ENCODE measurements around the gene KLC3. TPM values are rescaled to one million over a fixed set of nuclear protein-coding genes. Genes with fewer than 3 reads are reported as not detected.

Gene KLC3
- total and polyA plus RNA-seq, 11 donors = 0.12 to 0.69 (median 0.32) TPM; not detected in 6

- peaks cover 0 to 27% (median 14%) of the 10 kb centered on the region in 9 donors for H3K27me3 ChIP-seq
- H3K4me1 ChIP-seq = peaks cover 0 to 40% (median 10%) of the 10 kb centered on the region in 12 donors
- DNase-seq (peak in 1 of 5 donors; percentile 41), ATAC-seq (peak in 2 of 4 donors; percentile 0 to 10)
- peak overlapping the region; percentile 50 to 81 (median 59) for H3K4me3 ChIP-seq
- intact Hi-C loops (cut with DNase I) = loop anchor here in 1 of 10 donors (5.0 kb wide), 1 partner anchor 70 kb away; the partner anchor contains the start of gene MARK4
- peaks cover 0 to 22% (median 10%) of the 10 kb centered on the region in 9 donors for H3K36me3 ChIP-seq
- 25 to 33% (median 30%) methylated on average over 8 to 11 of the region's 11 CpGs for WGBS, 4 donors
- TF ChIP-seq CTCF (IDR thresholded peaks at IDR 0.05) (no peak), POLR2A (IDR thresholded peaks at IDR 0.05) (no peak)
- H3K27ac ChIP-seq = peak overlapping the region; percentile 81 to 100 (median 96)
- no peaks in the 10 kb centered on the region for H3K9me3 ChIP-seq
These were observed 18.2 kb upstream of the KLC3 start for GRCh38 chr19:45322311-45322710.

GRCh38 chr19:45322744-45323281, 17.7 kb upstream of the KLC3 start, which contains the start of gene CKM:
Gene CKM (minus strand): TSS chr19:45322875. CDS start chr19:45319713, 3,162 bp downstream.
- 4 to 21% (median 18%) methylated on average over 3 to 15 of the region's 15 CpGs for WGBS, 4 donors
- Histone ChIP-seq H3K4me1 (peaks cover 0 to 35% (median 10%) of the 10 kb centered on the region in 12 donors), H3K9me3 (no peaks in the 10 kb centered on the region), H3K36me3 (peaks cover 0 to 17% (median 10%) of the 10 kb centered on the region in 9 donors), H3K4me3 (peak within 1 kb of the TSS; percentile 50 to 81 (median 59)), H3K27ac (peak within 1 kb of the TSS; percentile 81 to 100 (median 96)), H3K27me3 (peaks cover 0 to 27% (median 14%) of the 10 kb centered on the region in 9 donors)
- DNase-seq (peak; percentile 82 to 94 (median 85)), ATAC-seq (peak; percentile 78 to 86 (median 83))
- intact Hi-C loops (cut with DNase I) = loop anchor here in 1 of 10 donors (5.0 kb wide), 1 partner anchor 71 kb away; the partner anchor contains the start of gene MARK4
- TF ChIP-seq CTCF (IDR thresholded peaks at IDR 0.05) (no peak), POLR2A (IDR thresholded peaks at IDR 0.05) (peak in 1 of 2 donors; percentile 73)

- Histone ChIP-seq H3K9me3 (no peaks in the 10 kb centered on the region), H3K27me3 (peaks cover 0 to 27% (median 14%) of the 10 kb centered on the region in 9 donors), H3K36me3 (peaks cover 0 to 8% (median 3%) of the 10 kb centered on the region in 9 donors), H3K4me3 (peak overlapping the region in 11 of 12 donors; percentile 5 to 81 (median 59)), H3K27ac (peak overlapping the region; percentile 81 to 100 (median 96)), H3K4me1 (peaks cover 0 to 26% (median 10%) of the 10 kb centered on the region in 12 donors)
- WGBS, 4 donors = 1 to 4% (median 2%) methylated on average over 13 to 30 of the region's 30 CpGs
- TF ChIP-seq CTCF (IDR thresholded peaks at IDR 0.05) (no peak), POLR2A (IDR thresholded peaks at IDR 0.05) (peak; percentile 53 to 70)
- intact Hi-C loops (cut with DNase I) = loop anchor here in 1 of 10 donors (5.0 kb wide), 1 partner anchor 71 kb away; the partner anchor contains the start of gene MARK4
- ATAC-seq = peak; percentile 71 to 74 (median 72)
- peak; percentile 74 to 92 (median 84) for DNase-seq
These were observed 16.9 kb upstream of the KLC3 start for GRCh38 chr19:45323671-45324081.

GRCh38 chr19:45324349-45324907, 16.1 kb upstream of the KLC3 start:
- peak overlapping the region; percentile 78 to 100 (median 95) for H3K27ac ChIP-seq
- 43 to 56% (median 52%) methylated on average over 11 of the region's 11 CpGs for WGBS, 4 donors
- ATAC-seq = no peak

More at GRCh38 chr19:45324349-45324907, 16.1 kb upstream of the KLC3 start:
- DNase-seq = no peak
- Histone ChIP-seq H3K4me1 (peaks cover 0 to 22% (median 7%) of the 10 kb centered on the region in 12 donors), H3K4me3 (peak overlapping the region in 11 of 12 donors; percentile 5 to 81 (median 59)), H3K9me3 (no peaks in the 10 kb centered on the region), H3K27me3 (peaks cover 0 to 23% (median 14%) of the 10 kb centered on the region in 9 donors), H3K36me3 (peaks cover 0 to under 1% (median 0%) of the 10 kb centered on the region in 9 donors)
- TF ChIP-seq CTCF (IDR thresholded peaks at IDR 0.05) (no peak), POLR2A (IDR thresholded peaks at IDR 0.05) (no peak)
- intact Hi-C loops (cut with DNase I) = loop anchor here in 1 of 10 donors (5.0 kb wide), 1 partner anchor 72 kb away; the partner anchor contains the start of gene MARK4
